SU-DHL-6 (cell line): Measurements from ENCODE around the gene RANBP1.

Source experiments
- H2AFZ ChIP-seq: fragments of 200-600 bp; sonication (generic); 2 replicates; pipeline ENCODE4 v1.6.1; 2014; ENCODE audit warnings: low read depth, mild to moderate bottlenecking, moderate library complexity, mixed read lengths, antibody characterized with exemption, low read length; ENCODE audit not compliant: severe bottlenecking
- H3F3A ChIP-seq: fragments of 200-600 bp; shearing (Covaris generic); 2 replicates; pipeline ENCODE4 v1.6.0; 2016; ENCODE audit warnings: antibody characterized with exemption, mild to moderate bottlenecking; ENCODE audit not compliant: insufficient read depth
- H3K27ac ChIP-seq: fragments of 200-600 bp; sonication (generic); 2 replicates; pipeline ENCODE4 v1.5.1; 2016; ENCODE audit warnings: low read depth, mild to moderate bottlenecking, low read length, moderate library complexity, mixed read lengths
- H3K27me3 ChIP-seq: fragments of 200-600 bp; sonication (generic), shearing (Covaris generic); 2 replicates; pipeline ENCODE4 v1.6.0; 2014; ENCODE audit warnings: mild to moderate bottlenecking, low read length
- H3K36me3 ChIP-seq: fragments of 200-600 bp; sonication (generic); 2 replicates; pipeline ENCODE4 v1.6.1; 2014; ENCODE audit warnings: mild to moderate bottlenecking, low read length, mixed read lengths
- H3K4me2 ChIP-seq: fragments of 300-600, 200-600 bp; shearing (Covaris generic), sonication (generic); 2 replicates; pipeline ENCODE4 v1.6.0; 2014; ENCODE audit warnings: low read length, low read depth, mild to moderate bottlenecking; ENCODE audit not compliant: poor library complexity, severe bottlenecking
- H3K4me3 ChIP-seq: fragments of 200-600 bp; sonication (generic); 2 replicates; pipeline ENCODE4 v1.5.1; 2014; ENCODE audit warnings: antibody characterized with exemption, low read length, mild to moderate bottlenecking, mixed read lengths; ENCODE audit not compliant: insufficient read depth, poor library complexity, severe bottlenecking
- H3K79me2 ChIP-seq: fragments of 200-600 bp; sonication (generic); 2 replicates; pipeline ENCODE4 v1.6.1; 2014; ENCODE audit warnings: mild to moderate bottlenecking, low read length, moderate library complexity; ENCODE audit not compliant: insufficient read depth
- H3K9ac ChIP-seq: fragments of 200-600 bp; sonication (generic); 2 replicates; pipeline ENCODE4 v1.7.0; 2014; ENCODE audit warnings: mild to moderate bottlenecking, low read length
- H3K9me2 ChIP-seq: fragments of 200-600 bp; sonication (generic); replicated peaks from 2 replicates; pipeline ENCODE4 v1.6.1; 2014; ENCODE audit warnings: low read length; ENCODE audit not compliant: insufficient read depth
- H3K9me3 ChIP-seq: fragments of 200-600 bp; sonication (generic); 2 replicates; pipeline ENCODE4 v1.6.1; 2014; ENCODE audit warnings: low read length, mixed read lengths; ENCODE audit not compliant: insufficient read depth
- H4K20me1 ChIP-seq: fragments of 200-600 bp; sonication (generic); 2 replicates; pipeline ENCODE4 v1.6.1; 2014; ENCODE audit warnings: low read depth, mild to moderate bottlenecking, antibody characterized with exemption, low read length, moderate library complexity, mixed read lengths
- EZH2phosphoT487 ChIP-seq: fragments of 200-600 bp; sonication (generic), shearing (Covaris generic); conservative IDR thresholded peaks from 2 replicates; pipeline ENCODE4 v1.6.1; 2018; ENCODE audit warnings: mild to moderate bottlenecking, antibody characterized with exemption, low read length, moderate library complexity, mixed read lengths
- TF ChIP-seq, protein P1 (sequence below): fragments of 200-600 bp; sonication (generic); IDR thresholded peaks from one replicate; pipeline ENCODE4 v1.5.1; 2017; ENCODE audit warnings: antibody characterized with exemption, mild to moderate bottlenecking, low read length, moderate library complexity; ENCODE audit not compliant: insufficient read depth, poor library complexity, severe bottlenecking

RANBP1 gene

DNA sequence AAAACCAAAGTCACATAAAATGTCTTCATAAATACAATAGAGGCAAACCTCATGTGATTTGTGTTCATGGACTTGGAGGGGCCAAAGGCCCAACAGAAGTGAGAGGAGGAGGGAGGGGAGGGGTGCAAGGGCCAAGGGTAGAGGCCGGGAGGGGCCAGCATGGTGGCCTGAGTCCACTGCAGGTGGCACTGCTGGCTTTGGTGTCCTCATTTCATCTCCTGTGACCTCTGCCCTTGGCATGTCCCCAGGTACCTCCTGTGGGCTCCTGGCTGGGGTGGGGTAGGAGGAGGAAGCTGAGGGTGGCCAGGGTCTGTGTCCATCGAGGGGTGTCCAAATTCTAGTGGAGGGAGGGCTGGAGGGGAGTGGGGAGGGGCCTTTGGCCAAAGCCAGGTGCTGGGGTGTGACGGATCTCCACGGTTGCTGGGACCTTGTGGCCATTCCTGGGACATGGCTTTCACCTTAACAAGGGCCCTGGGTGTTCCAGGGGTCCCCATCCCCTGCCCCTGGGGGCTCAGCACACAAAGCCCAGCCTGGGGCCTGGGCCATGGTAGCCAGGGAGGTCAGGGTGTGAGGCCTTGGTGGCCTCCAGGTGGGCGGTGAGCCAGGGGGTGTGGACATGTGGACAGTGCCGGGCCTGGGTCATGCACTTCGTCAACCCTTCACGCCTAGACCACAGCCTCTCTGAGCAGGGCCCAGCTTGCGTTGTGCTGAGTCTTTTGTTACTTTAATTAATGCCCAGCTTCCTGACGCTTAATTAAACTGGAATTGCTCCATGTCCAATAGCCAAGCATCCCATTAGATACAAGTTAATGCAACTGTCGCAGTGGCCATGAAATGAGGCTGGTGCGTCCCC lies 55.6 kb downstream of the RANBP1 start:
- Histone ChIP-seq H3K9me3 (no peaks in the 10 kb centered on the region), H3K4me3 (no peak overlapping the region), H3K9ac (no peak overlapping the region), H4K20me1 (no peaks in the 10 kb centered on the region), H3K9me2 (no peaks in the 10 kb centered on the region), H3K79me2 (no peaks in the 10 kb centered on the region), H3F3A (no peaks in the 10 kb centered on the region), H3K36me3 (no peaks in the 10 kb centered on the region), H2AFZ (no peak overlapping the region), H3K27ac (no peak overlapping the region), H3K27me3 (no peaks in the 10 kb centered on the region), H3K4me2 (no peak overlapping the region)
- TF ChIP-seq, protein P1, sequence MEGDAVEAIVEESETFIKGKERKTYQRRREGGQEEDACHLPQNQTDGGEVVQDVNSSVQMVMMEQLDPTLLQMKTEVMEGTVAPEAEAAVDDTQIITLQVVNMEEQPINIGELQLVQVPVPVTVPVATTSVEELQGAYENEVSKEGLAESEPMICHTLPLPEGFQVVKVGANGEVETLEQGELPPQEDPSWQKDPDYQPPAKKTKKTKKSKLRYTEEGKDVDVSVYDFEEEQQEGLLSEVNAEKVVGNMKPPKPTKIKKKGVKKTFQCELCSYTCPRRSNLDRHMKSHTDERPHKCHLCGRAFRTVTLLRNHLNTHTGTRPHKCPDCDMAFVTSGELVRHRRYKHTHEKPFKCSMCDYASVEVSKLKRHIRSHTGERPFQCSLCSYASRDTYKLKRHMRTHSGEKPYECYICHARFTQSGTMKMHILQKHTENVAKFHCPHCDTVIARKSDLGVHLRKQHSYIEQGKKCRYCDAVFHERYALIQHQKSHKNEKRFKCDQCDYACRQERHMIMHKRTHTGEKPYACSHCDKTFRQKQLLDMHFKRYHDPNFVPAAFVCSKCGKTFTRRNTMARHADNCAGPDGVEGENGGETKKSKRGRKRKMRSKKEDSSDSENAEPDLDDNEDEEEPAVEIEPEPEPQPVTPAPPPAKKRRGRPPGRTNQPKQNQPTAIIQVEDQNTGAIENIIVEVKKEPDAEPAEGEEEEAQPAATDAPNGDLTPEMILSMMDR: no peak
- no peak for TF ChIP-seq EZH2phosphoT487

DNA sequence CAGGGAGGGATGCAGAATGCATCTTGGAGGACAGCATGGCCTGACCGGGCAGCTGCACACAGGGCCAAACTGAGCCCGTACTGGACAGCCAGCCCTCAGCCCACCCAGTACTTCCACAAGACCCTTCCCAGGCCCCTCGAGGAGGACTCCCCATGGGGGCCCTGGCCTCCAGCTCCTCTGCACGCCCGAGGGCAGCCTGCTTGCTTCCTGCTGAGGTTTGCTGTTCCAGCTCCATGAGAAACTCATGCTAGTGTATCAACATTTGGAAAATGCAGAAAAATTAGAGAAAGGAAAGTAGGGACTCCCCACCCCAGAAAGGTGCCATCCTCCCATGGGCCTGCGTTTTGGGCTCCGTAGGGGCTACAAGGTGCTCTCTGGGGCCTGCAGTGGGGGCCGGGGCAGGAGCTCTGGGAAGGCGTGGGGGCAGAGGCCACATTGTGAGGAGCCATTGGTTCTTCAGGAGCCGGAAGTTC lies 56.3 kb downstream of the RANBP1 start:
- H3K4me2 ChIP-seq: no peak overlapping the region
- H3F3A ChIP-seq: no peaks in the 10 kb centered on the region
- H2AFZ ChIP-seq: no peak overlapping the region
- H3K79me2 ChIP-seq: no peaks in the 10 kb centered on the region
- no peak overlapping the region for H3K9ac ChIP-seq
- H3K27ac ChIP-seq: no peak overlapping the region
- H3K36me3 ChIP-seq: no peaks in the 10 kb centered on the region
- TF ChIP-seq, protein P1: no peak
- TF ChIP-seq EZH2phosphoT487: no peak
- no peaks in the 10 kb centered on the region for H3K9me3 ChIP-seq
- no peaks in the 10 kb centered on the region for H3K9me2 ChIP-seq
- no peaks in the 10 kb centered on the region for H3K27me3 ChIP-seq
- no peak overlapping the region for H3K4me3 ChIP-seq
- H4K20me1 ChIP-seq: no peaks in the 10 kb centered on the region

DNA sequence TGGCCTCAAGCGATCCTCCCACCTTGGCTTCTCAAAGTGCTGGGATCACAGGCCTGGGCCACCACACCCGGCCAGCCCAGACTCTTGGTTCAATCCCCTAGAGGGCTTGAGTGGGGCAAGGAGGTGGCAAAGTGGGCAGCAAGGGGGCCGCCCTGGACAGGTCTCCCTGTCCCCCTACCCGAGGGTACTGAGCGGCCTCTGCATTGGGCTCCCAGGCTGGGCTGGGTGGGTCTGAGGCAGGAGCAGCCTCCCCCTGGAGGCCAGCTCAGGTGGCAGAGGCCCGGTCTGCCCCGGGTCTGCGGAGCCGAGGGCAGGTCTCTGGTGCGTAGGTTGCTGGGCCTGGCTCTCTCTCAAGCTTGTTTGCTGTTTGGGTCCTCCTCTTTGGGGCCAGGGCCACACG lies 57.3 kb downstream of the RANBP1 start:
- H3K79me2 ChIP-seq: no peaks in the 10 kb centered on the region
- no peak overlapping the region for H2AFZ ChIP-seq
- H3K27me3 ChIP-seq: no peaks in the 10 kb centered on the region
- no peaks in the 10 kb centered on the region for H3K9me3 ChIP-seq
- H3K9ac ChIP-seq: no peak overlapping the region
- no peaks in the 10 kb centered on the region for H3F3A ChIP-seq
- TF ChIP-seq, protein P1: no peak
- TF ChIP-seq EZH2phosphoT487: no peak
- no peak overlapping the region for H3K27ac ChIP-seq
- H3K4me3 ChIP-seq: no peak overlapping the region
- H3K36me3 ChIP-seq: no peaks in the 10 kb centered on the region
- no peaks in the 10 kb centered on the region for H3K9me2 ChIP-seq
- H4K20me1 ChIP-seq: no peaks in the 10 kb centered on the region
- no peak overlapping the region for H3K4me2 ChIP-seq
